Neural cell (in vitro differentiated cells): ENCODE measurements around the gene RPS6KC1.

ENCODE experiments used
- EZH2 ChIP-seq: fragments of 200-600, 300-800 bp; shearing (Covaris generic), sonication (generic); IDR thresholded peaks from 2 replicates; pipeline ENCODE4 v1.6.1; 2014; ENCODE audit warnings: antibody characterized with exemption, low read length, borderline replicate concordance, mild to moderate bottlenecking; ENCODE audit not compliant: insufficient read depth, poor library complexity, severe bottlenecking
- POLR2AphosphoS5 ChIP-seq: IDR thresholded peaks from 2 replicates; pipeline ENCODE4 v1.6.1; 2012
- RAD21 ChIP-seq: fragments of 450-650 bp; conservative IDR thresholded peaks from 2 replicates; pipeline ENCODE4 v1.6.1; 2014; ENCODE audit warnings: antibody characterized with exemption, mild to moderate bottlenecking, moderate library complexity
- TF ChIP-seq, protein P1 (sequence below): fragments of 450-650 bp; IDR thresholded peaks from 2 replicates; pipeline ENCODE4 v1.5.1; 2014; ENCODE audit warnings: antibody characterized with exemption, mild to moderate bottlenecking, moderate library complexity; ENCODE audit not compliant: poor library complexity, severe bottlenecking
- TF ChIP-seq, protein P2 (sequence below): IDR thresholded peaks from 2 replicates; pipeline ENCODE4 v1.6.1; 2012; ENCODE audit warnings: borderline replicate concordance

DNA sequence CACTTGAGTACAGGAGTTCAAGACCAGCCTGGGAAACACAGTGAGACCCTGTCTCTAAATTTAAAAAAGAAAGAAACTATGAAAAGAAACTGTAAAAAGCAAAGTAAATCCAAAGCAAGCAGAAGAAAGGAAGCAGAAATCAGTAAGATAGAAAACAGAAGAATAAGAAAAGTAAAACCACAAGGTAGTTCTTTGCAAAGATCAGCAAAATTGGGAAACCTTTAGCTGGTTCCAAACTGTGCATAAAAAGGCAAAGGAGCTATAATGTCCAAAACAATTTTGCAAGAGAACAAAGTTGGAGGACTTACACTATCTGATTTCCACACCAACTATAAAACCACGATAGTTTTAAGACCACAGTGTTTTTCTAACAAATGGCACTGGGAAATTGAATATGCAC, 218.8 kb downstream of the RPS6KC1 start:
- TF ChIP-seq, protein P1, sequence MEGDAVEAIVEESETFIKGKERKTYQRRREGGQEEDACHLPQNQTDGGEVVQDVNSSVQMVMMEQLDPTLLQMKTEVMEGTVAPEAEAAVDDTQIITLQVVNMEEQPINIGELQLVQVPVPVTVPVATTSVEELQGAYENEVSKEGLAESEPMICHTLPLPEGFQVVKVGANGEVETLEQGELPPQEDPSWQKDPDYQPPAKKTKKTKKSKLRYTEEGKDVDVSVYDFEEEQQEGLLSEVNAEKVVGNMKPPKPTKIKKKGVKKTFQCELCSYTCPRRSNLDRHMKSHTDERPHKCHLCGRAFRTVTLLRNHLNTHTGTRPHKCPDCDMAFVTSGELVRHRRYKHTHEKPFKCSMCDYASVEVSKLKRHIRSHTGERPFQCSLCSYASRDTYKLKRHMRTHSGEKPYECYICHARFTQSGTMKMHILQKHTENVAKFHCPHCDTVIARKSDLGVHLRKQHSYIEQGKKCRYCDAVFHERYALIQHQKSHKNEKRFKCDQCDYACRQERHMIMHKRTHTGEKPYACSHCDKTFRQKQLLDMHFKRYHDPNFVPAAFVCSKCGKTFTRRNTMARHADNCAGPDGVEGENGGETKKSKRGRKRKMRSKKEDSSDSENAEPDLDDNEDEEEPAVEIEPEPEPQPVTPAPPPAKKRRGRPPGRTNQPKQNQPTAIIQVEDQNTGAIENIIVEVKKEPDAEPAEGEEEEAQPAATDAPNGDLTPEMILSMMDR, result no peak
- TF ChIP-seq POLR2AphosphoS5 (no peak), RAD21 (no peak), EZH2 (no peak)
- TF ChIP-seq, protein P2, sequence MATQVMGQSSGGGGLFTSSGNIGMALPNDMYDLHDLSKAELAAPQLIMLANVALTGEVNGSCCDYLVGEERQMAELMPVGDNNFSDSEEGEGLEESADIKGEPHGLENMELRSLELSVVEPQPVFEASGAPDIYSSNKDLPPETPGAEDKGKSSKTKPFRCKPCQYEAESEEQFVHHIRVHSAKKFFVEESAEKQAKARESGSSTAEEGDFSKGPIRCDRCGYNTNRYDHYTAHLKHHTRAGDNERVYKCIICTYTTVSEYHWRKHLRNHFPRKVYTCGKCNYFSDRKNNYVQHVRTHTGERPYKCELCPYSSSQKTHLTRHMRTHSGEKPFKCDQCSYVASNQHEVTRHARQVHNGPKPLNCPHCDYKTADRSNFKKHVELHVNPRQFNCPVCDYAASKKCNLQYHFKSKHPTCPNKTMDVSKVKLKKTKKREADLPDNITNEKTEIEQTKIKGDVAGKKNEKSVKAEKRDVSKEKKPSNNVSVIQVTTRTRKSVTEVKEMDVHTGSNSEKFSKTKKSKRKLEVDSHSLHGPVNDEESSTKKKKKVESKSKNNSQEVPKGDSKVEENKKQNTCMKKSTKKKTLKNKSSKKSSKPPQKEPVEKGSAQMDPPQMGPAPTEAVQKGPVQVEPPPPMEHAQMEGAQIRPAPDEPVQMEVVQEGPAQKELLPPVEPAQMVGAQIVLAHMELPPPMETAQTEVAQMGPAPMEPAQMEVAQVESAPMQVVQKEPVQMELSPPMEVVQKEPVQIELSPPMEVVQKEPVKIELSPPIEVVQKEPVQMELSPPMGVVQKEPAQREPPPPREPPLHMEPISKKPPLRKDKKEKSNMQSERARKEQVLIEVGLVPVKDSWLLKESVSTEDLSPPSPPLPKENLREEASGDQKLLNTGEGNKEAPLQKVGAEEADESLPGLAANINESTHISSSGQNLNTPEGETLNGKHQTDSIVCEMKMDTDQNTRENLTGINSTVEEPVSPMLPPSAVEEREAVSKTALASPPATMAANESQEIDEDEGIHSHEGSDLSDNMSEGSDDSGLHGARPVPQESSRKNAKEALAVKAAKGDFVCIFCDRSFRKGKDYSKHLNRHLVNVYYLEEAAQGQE, result no peak
